GM19023 (cell line): Measurements from ENCODE around the gene LIMK2.

Experiments used
- ATAC-seq: cut with Tn5 transposase; IDR thresholded peaks from one replicate; pipeline ENCODE4 v1.9.1; 2021; ENCODE audit warnings: mild to moderate bottlenecking, moderate library complexity; ENCODE audit not compliant: unreplicated experiment

Gene LIMK2

GRCh38 chr22:31327806-31328543 lies 115.9 kb downstream of the LIMK2 start:
- no peak for ATAC-seq

GRCh38 chr22:31328544-31328960 lies 116.5 kb downstream of the LIMK2 start:
- ATAC-seq = no peak

- ATAC-seq = no peak
These were observed 116.9 kb downstream of the LIMK2 start for GRCh38 chr22:31329029-31329428.
